GM19328 (cell line): ENCODE data around the gene RNF8.
"Not testable (repeated sequence)": the region's sequence is repeated elsewhere in the genome, so short reads cannot be mapped to it uniquely, and the experiment has no call there.

ENCODE experiments used
- ATAC-seq: cut with Tn5 transposase; IDR thresholded peaks from one replicate; pipeline ENCODE4 v1.9.1; 2021; ENCODE audit warnings: mild to moderate bottlenecking, moderate library complexity; ENCODE audit not compliant: unreplicated experiment

RNF8 gene, protein sequence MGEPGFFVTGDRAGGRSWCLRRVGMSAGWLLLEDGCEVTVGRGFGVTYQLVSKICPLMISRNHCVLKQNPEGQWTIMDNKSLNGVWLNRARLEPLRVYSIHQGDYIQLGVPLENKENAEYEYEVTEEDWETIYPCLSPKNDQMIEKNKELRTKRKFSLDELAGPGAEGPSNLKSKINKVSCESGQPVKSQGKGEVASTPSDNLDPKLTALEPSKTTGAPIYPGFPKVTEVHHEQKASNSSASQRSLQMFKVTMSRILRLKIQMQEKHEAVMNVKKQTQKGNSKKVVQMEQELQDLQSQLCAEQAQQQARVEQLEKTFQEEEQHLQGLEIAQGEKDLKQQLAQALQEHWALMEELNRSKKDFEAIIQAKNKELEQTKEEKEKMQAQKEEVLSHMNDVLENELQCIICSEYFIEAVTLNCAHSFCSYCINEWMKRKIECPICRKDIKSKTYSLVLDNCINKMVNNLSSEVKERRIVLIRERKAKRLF

GRCh38 chr6:37353761-37354525 is at the start of gene RNF8:
Gene RNF8 (plus strand): TSS chr6:37353983. CDS start chr6:37354165, 182 bp downstream.
- peak; percentile 86 for ATAC-seq

DNA sequence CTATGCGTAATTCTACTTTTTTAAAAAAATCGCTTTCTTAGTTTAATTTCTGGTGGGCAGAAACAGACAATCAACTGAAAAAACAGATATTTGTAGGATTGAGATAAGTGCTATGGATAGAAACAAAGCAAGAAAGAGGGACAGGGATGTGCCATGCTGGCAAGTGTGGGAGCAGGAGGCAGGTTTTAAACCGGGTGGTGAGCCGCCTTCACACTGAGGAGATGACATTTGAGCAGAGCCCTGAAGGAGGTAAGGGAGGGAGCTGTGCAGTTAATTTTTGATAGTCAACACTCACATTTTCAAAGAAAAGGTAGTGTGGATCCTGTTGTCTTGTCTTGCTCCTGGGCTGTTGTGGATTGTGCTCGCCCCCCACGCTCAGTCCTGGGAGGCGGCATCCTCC is 49.0 kb upstream of the RNF8 start:
- no peak for ATAC-seq

DNA sequence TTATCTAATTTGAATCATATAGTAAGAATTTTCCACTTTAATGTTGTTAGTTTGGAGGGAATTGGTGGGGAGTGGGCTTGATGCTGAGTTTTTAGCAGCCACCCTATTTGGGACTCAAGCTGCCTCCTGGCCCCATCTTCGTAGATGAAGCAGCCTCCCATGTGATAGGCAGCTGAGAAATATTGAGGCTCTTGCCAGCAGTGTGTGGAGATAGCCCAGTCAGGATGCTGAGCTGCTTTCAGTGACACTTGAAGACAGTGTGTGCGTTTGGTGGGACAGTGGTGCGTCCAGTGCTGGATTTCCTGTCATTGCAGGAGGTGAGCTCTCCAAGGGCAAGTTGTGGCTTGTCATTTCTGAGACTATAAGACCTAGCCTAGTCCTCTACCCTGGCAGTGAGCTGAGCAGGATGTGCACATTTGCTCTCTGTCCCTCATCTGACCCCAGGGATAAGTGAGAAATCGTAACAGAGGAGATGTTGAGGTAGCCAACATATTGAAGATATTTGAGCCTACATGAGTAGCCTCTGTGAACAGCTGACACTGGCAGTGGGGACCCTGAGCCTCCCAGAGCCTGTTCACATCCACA is 47.9 kb upstream of the RNF8 start:
- no peak for ATAC-seq

- ATAC-seq, result no peak
Observed at GRCh38 chr6:37306624-37307222, 47.1 kb upstream of the RNF8 start.

- not testable (repeated sequence) for ATAC-seq
Observed at GRCh38 chr6:37307484-37307883, 46.3 kb upstream of the RNF8 start.

DNA sequence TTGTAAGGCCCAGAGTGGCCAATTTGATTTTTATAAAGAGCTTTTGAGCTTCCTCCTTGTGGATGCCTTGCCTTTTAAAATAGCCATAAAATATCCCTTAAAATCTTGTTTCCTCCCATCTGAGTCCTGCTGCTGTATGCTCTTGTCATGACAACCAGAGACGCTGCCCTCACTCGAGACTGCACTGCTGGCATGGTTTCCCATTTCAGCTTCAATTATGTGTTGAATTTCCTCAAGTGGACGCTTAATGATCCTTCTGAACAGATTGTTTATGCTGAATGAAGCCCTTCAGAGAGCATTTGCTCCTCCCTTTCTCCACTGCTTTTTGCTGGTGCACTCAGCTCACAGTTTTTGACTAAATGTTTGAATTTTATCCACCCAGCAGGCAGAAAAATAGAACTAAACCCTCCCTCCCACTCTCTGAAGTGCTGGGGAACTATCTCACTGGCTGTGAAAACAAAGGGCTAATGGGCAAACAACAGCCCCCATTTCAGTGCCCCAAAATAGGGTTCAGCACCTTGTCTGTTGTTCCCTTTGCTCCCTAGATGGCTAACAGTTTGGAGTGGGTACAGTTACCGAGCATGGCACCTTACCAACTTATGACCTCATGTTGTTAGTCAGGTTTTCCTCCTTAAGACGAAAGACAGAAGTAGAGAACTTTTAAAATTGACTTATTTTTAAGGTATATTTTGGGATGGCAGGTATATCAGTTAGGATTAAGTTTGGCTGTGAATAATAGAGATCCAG is 45.5 kb upstream of the RNF8 start:
- ATAC-seq, result no peak

GRCh38 chr6:37309046-37309445 is 44.7 kb upstream of the RNF8 start:
- ATAC-seq, result no peak

DNA sequence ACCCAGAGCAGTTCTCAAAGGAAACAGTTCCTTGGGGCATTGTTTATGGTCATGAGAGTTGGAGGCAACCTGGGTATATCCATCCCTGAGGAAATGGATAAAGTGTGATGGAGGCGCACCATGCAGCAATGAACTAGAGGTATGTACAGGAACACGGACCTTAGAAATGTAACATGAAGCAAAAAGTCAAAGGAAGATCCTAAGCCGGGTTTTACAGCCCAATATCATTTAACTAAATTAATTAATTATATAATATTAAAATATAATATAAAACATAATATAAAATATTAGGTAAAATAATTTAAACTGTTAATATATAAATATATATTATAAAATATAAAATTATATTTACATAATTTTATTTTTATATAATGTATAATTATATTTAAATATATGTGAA is 44.1 kb upstream of the RNF8 start:
- ATAC-seq, result no peak

- no peak for ATAC-seq
Observed at GRCh38 chr6:37310966-37311365, 42.8 kb upstream of the RNF8 start.

DNA sequence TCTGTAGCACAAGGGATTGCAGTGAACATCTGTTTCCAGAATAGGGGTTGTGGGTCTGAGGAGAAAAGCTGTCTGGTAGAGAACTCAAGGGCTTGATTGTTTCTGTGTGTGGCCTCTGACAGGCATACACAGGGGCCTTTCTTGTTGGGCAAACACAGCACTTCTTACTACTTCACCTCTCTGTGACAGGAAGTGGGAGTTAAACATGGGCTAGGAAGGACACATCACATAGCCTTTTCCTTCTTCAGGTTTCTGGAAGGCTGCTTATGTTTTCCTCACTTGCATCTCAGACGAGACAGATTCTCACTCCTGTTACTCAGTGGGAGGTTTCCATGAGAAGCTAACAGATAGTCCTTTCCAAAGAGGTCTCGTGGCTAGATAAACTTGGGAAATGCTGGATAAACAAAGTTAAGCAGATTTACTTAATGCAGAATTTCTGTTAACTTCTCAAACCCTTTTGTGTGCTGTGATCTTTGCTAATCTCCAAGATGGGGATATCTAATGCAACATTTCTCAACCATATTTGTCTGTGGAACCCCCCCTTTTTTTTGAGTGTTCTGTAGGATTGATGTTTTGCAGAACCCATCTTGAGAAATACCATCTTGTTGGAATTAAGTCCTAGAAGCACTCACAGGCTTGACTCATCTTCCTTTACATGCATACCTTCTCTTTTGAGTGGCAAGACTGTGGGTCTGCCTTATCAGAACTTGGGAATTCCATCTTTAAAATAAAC is 41.9 kb upstream of the RNF8 start:
- no peak for ATAC-seq

GRCh38 chr6:37313723-37314486 is 39.9 kb upstream of the RNF8 start:
- ATAC-seq, result no peak

DNA sequence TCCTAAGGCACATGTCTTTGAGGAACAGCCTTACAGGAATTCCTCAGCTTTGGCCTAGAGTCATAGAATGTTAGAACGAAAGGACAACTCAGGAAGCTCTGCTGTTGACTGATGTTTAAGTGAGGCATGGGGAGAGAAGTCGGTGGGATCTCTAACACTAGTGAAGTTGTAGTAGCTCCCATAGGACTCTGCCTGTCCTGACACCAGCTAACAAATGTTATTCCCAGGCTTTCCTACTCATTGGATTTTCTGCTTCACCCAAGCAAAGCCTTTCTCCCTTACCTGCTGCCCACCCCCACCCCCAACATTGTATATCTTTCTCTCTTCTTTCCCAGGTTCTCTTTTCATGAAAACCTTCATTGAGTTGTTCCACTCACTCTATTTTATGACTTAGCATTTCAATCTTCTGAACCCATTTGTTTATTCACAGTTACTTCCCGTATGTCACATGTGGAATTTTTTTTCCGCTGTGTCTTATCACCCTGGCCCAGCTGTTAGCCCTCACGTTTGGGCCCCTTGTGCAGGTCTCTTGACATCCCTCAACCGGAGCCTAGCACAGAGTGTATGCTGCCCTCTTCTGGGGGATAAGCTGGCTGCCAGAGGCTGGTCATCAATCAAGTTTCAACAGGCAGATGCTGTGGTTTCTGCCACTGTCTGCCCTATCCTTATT is 39.2 kb upstream of the RNF8 start:
- no peak for ATAC-seq

DNA sequence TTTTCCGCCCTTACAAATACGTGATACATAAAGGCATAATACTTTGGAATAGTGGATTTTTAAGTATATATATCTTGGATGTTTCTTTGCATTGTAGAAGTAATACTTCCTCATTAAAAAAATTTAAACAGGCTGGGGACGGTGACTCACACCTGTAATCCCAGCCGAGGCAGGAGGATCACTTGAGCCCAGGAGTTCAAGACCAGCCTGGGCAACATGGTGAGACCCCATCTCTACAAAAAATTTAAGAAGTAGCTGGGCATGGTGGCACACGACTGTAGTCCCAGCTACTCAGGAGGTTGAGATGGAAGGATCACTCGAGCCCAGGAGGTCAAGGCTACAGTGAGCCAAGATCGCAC is 38.6 kb upstream of the RNF8 start:
- no peak for ATAC-seq

DNA sequence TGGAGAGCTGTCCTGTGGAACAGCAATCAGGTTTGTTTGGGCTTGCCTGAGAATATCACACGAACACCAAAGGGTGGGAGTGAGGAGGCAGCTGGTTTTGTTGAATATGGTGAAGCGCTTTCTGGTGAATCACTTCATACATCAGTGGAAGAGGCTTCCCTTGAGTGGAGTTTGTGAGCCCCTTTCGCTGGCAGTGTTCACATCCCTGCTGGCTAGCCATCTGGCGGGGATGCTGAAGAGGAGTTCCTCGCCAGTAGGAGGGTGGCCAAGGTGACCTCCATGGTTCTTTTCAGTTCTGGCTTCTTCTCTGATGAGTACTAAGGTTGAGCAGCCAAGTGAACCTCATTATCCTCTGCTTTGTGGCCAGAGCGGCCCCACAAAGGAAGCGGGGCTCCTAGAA is 37.7 kb upstream of the RNF8 start:
- ATAC-seq, result no peak

GRCh38 chr6:37317312-37318038 is 36.3 kb upstream of the RNF8 start:
- ATAC-seq, result no peak

DNA sequence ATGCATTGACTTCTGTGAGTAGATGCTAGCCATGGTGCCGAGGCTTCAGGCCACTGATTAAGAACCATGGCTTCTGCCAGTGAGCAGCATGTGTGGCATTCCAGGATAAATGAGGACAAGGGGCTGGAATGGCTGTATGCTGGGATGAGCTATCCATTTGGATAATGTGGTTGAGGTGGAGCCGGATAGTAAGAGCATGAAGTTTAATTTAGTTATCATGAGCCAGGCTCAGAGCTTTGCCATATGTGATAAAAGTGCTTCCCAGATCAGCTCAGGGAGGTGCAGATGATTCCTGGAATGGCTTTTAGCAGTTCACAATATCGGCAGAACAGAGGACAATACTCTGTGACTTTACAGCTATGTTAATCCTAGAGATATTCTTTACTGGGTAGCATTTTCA is 34.6 kb upstream of the RNF8 start:
- ATAC-seq, result no peak

- no peak for ATAC-seq
Observed at GRCh38 chr6:37319856-37320480, 33.8 kb upstream of the RNF8 start.

GRCh38 chr6:37320646-37321045 is 33.1 kb upstream of the RNF8 start:
- no peak for ATAC-seq
